Muscle layer of colon (tissue), 2 donors: ENCODE measurements around the gene KRT28.

ENCODE experiments used
- H3K27ac ChIP-seq: one replicate; pipeline ENCODE4 v1.7.0; 2013; ENCODE audit warnings: low read depth, mild to moderate bottlenecking, low read length, moderate library complexity
- H3K27me3 ChIP-seq, 2 donors: one replicate each; pipeline ENCODE4 v1.7.0; 2013; ENCODE audit warnings: low read length in 2 of 2, mild to moderate bottlenecking in 2 of 2; ENCODE audit not compliant: insufficient read depth in 2 of 2, control insufficient read depth in 1 of 2
- H3K36me3 ChIP-seq: one replicate; pipeline ENCODE4 v1.7.0; 2013; ENCODE audit warnings: mild to moderate bottlenecking, low read length; ENCODE audit not compliant: insufficient read depth
- H3K4me1 ChIP-seq: one replicate; pipeline ENCODE4 v1.7.0; 2013; ENCODE audit warnings: mild to moderate bottlenecking, low read length; ENCODE audit not compliant: insufficient read depth
- H3K4me3 ChIP-seq, 2 donors: one replicate each; pipeline ENCODE4 v1.7.0; 2013; ENCODE audit warnings: low read length in 2 of 2, low read depth in 1 of 2, mild to moderate bottlenecking in 1 of 2, moderate library complexity in 1 of 2
- H3K9ac ChIP-seq: one replicate; pipeline ENCODE4 v1.7.0; 2013; ENCODE audit warnings: low read length
- H3K9me3 ChIP-seq: one replicate; pipeline ENCODE4 v1.7.0; 2013; ENCODE audit warnings: mild to moderate bottlenecking, low read length
- donor health status: abdominal sarcoma.
- donor health status: Adenocarcinoma of cecum.

Gene KRT28

DNA sequence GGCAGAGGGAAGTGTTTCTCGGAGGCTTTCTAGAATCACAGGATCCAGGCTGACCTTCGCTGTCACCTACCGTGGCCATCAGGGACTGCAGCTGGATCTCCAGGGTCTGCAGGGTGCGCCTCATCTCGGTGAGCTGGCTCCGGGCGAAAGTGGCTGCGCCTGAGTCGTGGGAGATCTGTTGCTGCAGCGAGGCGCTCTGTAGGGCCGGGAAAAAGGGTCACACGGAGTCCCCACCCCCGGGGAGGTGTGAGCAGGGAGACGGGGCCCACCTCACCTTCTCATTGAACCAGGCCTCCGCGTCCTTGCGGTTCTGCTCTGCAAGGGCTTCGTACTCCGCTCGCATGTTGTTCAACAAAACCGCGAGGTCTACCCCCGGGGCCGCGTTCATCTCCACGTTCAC lies 2.9 kb downstream of the KRT28 start:
- H3K4me1 ChIP-seq: no peaks in the 10 kb centered on the region
- H3K4me3 ChIP-seq: no peak overlapping the region
- no peak overlapping the region for H3K9ac ChIP-seq
- H3K9me3 ChIP-seq: no peaks in the 10 kb centered on the region
- H3K27me3 ChIP-seq: peaks cover 1 to 11% of the 10 kb centered on the region in 2 donors
- no peaks in the 10 kb centered on the region for H3K36me3 ChIP-seq
- H3K27ac ChIP-seq: no peak overlapping the region

DNA sequence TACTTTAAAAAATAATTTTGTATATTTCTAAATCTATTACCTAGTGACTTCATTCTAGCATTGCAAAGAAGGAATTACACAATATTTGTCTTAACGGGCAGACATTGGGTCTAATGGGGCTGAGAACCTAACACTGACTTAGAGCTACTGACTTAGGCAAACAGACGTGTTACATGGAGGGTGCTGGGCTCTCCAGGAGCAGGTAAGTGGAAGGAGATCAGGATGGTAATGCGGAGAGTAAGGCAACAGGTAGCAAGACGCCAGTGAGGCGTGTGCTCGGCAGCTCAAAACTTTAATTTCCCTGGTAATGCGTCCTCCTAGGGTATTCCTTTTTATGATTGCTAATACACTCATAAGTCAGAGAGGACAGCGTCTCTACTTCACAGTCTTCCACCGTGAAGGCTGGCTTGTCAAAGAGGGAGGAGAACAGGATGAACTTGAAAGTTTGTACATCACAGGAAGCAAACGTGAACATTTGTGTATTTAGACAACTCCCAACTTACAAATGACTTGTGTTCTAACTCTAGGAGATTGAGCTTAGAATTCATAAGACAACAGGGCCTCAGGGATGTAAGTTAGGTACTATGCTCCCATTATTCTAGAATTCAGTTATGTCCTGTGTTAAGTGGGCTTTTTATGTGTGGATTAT lies 4.6 kb downstream of the KRT28 start:
- peaks cover 0 to 11% of the 10 kb centered on the region in 2 donors for H3K27me3 ChIP-seq
- no peak overlapping the region for H3K9ac ChIP-seq
- peaks cover 3% of the 10 kb centered on the region for H3K4me1 ChIP-seq
- H3K36me3 ChIP-seq: no peaks in the 10 kb centered on the region
- no peaks in the 10 kb centered on the region for H3K9me3 ChIP-seq
- H3K27ac ChIP-seq: no peak overlapping the region
- no peak overlapping the region for H3K4me3 ChIP-seq

DNA sequence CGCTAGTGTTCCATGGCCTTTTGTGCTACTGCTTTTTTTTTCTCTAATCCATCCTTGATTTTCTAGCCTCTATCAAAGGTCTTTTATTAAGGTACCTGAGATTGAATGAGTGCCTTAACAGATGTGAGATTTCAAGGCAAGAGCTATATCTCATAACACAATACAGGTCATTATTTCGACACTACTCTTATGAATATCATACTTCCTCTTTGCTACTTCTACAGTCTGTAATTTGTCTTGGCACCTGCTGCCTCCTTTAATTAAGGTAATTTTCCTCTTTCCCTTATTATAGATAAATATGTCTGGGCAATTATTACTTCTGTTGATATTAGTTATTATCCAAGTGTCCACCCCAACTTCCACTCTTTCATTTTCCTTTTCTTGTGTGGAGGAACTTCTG lies 5.3 kb downstream of the KRT28 start:
- no peak overlapping the region for H3K27ac ChIP-seq
- H3K4me3 ChIP-seq: no peak overlapping the region
- no peaks in the 10 kb centered on the region for H3K9me3 ChIP-seq
- H3K4me1 ChIP-seq: peaks cover 3% of the 10 kb centered on the region
- H3K27me3 ChIP-seq: peaks cover 0 to 6% of the 10 kb centered on the region in 2 donors
- H3K9ac ChIP-seq: no peak overlapping the region
- no peaks in the 10 kb centered on the region for H3K36me3 ChIP-seq

DNA sequence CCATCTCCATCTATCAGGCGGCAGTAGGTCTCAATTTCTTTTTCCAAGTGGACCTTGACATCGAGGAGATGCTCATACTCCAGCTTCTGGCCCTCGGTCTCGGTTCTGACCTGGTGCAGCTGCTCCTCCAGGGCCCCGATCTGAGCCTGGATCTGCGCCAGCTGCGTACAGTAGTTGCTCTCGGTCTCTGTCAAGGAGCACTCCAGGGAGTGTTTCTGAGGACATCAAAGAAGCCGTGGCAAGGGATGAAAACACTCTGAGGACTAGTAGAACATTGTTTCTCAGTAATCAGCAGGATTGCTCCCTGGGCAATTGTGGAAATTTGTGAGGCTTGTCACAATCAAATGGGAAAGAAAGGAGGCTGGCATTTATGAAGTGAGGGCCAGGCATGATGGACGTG lies 5.9 kb downstream of the KRT28 start:
- Histone ChIP-seq H3K9ac (no peak overlapping the region), H3K27ac (no peak overlapping the region), H3K4me1 (peaks cover 3% of the 10 kb centered on the region), H3K9me3 (no peaks in the 10 kb centered on the region), H3K4me3 (no peak overlapping the region), H3K36me3 (no peaks in the 10 kb centered on the region), H3K27me3 (peaks cover 0 to 4% of the 10 kb centered on the region in 2 donors)

DNA sequence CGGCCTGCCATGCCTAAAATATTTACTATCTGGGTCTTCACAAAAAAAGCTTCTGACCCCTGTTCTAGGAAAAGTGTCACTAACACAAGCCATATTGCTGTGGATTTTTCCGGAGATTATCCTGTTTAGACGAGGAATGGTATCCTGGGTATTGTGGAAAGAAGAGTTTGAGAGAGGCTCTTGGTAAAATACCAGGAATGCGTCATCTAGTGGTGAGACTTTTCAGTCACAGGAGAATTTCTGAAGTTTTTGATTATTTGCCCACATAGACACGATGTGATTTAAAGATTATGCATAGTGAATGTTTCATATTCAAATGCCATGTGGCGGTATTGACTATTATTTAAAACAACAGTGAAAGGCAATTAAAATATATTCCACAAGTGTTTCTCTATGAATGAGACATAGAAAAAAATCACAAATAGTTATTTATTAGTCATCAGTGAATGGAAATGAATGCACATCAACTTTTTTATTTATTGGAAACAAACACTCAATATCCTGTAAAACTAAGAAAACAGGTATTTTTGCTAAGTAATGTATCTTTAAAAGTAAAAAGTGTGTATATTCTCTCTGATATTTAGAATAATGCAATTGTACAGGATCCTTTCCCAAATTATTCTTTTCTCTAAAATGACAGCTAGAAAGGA lies 7.8 kb downstream of the KRT28 start:
- Histone ChIP-seq H3K27me3 (no peaks in the 10 kb centered on the region), H3K9ac (no peak overlapping the region), H3K36me3 (no peaks in the 10 kb centered on the region), H3K4me3 (no peak overlapping the region), H3K27ac (no peak overlapping the region), H3K4me1 (peaks cover 3% of the 10 kb centered on the region), H3K9me3 (no peaks in the 10 kb centered on the region)

DNA sequence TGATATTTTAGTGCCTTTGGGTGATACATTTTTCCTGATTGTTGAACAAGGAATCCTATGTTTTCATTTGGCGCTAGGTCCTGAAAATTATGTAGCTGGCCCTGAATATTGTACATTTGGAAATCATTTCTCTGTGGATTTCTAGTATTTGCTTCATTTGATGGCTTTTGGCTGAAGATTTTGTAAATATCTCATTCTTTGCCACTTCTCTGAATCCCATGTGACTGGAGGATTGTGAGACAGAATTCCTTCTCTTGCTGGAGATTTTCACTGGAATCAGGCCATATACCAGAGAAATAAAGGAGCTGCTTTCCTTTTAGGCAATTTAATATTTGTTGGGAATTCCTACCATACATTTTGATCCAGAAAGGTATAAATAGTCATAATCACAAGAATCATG lies 8.6 kb downstream of the KRT28 start:
- H3K9ac ChIP-seq: no peak overlapping the region
- no peaks in the 10 kb centered on the region for H3K9me3 ChIP-seq
- no peak overlapping the region for H3K27ac ChIP-seq
- no peak overlapping the region for H3K4me3 ChIP-seq
- no peaks in the 10 kb centered on the region for H3K36me3 ChIP-seq
- no peaks in the 10 kb centered on the region for H3K27me3 ChIP-seq
- peaks cover 3% of the 10 kb centered on the region for H3K4me1 ChIP-seq

DNA sequence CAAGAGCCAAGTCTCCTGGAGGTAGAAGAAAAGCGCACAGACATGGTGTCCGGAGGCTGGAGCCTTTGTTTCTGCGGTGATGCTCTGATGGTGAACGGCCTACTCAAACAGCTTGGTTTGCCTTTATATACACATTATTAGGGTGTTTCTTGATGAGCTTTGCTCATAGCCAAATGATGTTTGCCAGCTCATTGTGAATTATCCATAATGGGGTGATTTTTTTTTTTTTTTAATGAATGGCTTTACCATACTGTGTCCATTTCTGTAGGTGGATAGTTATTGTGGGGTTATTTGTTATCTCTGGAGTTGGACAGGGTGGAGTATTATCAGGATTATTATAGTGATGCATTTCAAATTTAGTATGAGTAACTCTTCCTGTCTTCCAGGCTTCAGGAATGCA lies 17.3 kb downstream of the KRT28 start, which contains the start of gene KRT27:
TSS of gene KRT27 (minus strand) at position 101 of the 400 bp plus-strand sequence. CDS start at position 44, 57 bp downstream.
- Histone ChIP-seq H3K9ac (no peak within 1 kb of the TSS), H3K27ac (no peak within 1 kb of the TSS), H3K27me3 (peaks cover 10 to 11% of the 10 kb centered on the region in 2 donors), H3K4me3 (no peak within 1 kb of the TSS), H3K4me1 (no peaks in the 10 kb centered on the region), H3K9me3 (no peaks in the 10 kb centered on the region), H3K36me3 (no peaks in the 10 kb centered on the region)

DNA sequence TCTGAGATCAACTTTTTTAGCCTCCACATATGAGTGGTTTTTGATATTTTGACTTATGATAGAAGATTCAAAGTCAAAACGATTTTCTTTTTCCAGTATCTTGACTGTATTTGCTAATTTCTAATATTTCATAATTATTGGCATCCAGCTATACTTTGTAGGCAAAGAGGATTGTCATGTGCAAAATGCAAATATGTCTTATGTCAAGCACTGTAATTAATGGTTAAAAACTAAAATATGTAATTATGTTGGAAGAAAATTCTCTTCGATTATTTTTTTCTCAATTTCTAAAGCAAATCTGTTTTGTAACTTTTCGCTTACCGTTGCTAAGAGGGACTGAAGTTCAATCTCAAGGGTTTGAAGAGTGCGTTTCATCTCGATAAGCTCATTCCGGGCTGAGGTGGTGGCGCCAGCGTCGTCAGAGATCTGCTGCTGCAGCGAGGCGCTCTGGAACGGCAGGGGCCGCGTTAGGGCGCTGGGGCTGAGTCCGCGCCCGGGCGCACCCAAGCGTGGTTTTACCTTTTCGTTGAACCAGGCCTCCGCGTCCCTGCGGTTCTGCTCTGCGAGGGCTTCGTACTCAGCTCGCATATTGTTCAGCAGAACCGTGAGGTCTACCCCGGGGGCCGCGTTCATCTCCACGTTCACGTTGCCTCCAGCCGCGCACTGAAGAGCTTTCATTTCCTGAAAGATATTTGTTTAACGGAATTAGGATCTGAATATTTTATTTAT lies 20.4 kb downstream of the KRT28 start:
- no peak overlapping the region for H3K27ac ChIP-seq
- no peaks in the 10 kb centered on the region for H3K4me1 ChIP-seq
- no peak overlapping the region for H3K9ac ChIP-seq
- peaks cover 10 to 11% of the 10 kb centered on the region in 2 donors for H3K27me3 ChIP-seq
- no peak overlapping the region for H3K4me3 ChIP-seq
- no peaks in the 10 kb centered on the region for H3K9me3 ChIP-seq
- no peaks in the 10 kb centered on the region for H3K36me3 ChIP-seq

DNA sequence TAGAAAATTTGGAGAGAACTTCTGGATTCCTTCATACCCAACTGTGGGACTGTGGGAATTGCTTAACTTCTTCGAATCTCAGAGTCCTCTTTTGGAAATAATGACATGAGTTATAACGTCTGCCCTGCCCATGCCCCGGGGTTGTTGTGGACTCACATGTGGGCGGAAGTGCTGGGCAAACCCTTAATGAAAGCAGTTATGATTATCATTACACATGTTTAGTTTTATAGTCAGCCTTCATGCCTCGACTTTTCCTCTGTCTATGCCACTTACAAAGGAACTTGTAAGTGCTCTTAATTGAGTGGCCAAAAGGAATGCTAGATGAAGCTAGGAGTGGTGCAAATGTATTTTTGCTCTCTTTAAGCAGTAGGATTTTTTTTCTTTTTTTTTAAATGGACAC lies 21.3 kb downstream of the KRT28 start:
- Histone ChIP-seq H3K36me3 (no peaks in the 10 kb centered on the region), H3K9ac (no peak overlapping the region), H3K9me3 (no peaks in the 10 kb centered on the region), H3K27ac (no peak overlapping the region), H3K4me1 (no peaks in the 10 kb centered on the region), H3K27me3 (peaks cover 10 to 11% of the 10 kb centered on the region in 2 donors), H3K4me3 (no peak overlapping the region)

DNA sequence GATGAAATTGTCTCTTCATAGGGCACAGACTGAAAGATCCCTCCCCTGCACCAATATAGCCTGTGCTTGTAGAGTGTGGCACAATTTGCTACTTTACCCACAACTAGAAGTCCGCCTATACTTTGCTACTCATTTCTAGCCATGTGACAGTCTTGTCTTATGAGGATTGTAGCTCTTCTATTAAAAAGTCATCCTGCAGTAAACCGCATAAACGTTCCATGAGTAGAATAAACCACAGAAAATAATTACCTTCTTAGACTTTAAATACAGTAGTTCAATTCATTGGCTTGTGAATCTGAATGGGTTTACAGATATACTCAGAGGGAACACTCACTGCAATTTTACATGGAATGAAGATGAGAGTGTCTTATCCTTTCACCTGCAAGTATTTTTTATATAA lies 21.8 kb downstream of the KRT28 start:
- H3K4me3 ChIP-seq: no peak overlapping the region
- no peaks in the 10 kb centered on the region for H3K36me3 ChIP-seq
- no peak overlapping the region for H3K9ac ChIP-seq
- no peaks in the 10 kb centered on the region for H3K4me1 ChIP-seq
- H3K27me3 ChIP-seq: peaks cover 10 to 11% of the 10 kb centered on the region in 2 donors
- no peaks in the 10 kb centered on the region for H3K9me3 ChIP-seq
- H3K27ac ChIP-seq: no peak overlapping the region

DNA sequence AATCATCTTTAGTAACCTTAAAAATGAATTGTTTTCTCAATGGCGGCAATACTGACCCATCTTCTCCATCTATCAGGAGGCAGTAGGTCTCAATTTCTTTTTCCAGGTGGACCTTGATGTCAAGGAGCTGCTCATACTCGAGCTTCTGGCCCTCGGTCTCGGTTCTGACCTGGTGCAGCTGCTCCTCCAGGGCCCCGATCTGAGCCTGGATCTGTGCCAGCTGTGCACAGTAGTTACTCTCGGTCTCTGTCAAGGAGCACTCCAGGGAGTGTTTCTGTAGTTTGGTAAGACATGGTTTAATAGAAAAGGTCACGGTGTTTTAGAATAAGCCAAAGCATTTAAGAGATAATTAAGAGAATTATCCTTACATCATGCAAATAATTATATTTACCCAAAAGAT lies 22.3 kb downstream of the KRT28 start:
- Histone ChIP-seq H3K36me3 (no peaks in the 10 kb centered on the region), H3K27ac (no peak overlapping the region), H3K9me3 (no peaks in the 10 kb centered on the region), H3K27me3 (peaks cover 10 to 11% of the 10 kb centered on the region in 2 donors), H3K4me3 (no peak overlapping the region), H3K4me1 (no peaks in the 10 kb centered on the region), H3K9ac (no peak overlapping the region)
